GM21529 (cell line): Measurements from ENCODE around the gene SMARCAD1.

Experiments
- ATAC-seq: cut with Tn5 transposase; IDR thresholded peaks from one replicate; pipeline ENCODE4 v1.9.1; 2021; ENCODE audit not compliant: unreplicated experiment

SMARCAD1 gene

GRCh38 chr4:94228493-94229216 lies 21.0 kb downstream of the SMARCAD1 start:
- no peak for ATAC-seq

GRCh38 chr4:94232519-94232918 lies 24.9 kb downstream of the SMARCAD1 start:
- ATAC-seq = no peak

GRCh38 chr4:94235825-94236224 lies 28.2 kb downstream of the SMARCAD1 start:
- no peak for ATAC-seq

GRCh38 chr4:94237271-94237670 lies 29.6 kb downstream of the SMARCAD1 start:
- no peak for ATAC-seq

- ATAC-seq = no peak
Measured at GRCh38 chr4:94238160-94238559, 30.5 kb downstream of the SMARCAD1 start.

- no peak for ATAC-seq
Measured at GRCh38 chr4:94240384-94240783, 32.7 kb downstream of the SMARCAD1 start.

DNA sequence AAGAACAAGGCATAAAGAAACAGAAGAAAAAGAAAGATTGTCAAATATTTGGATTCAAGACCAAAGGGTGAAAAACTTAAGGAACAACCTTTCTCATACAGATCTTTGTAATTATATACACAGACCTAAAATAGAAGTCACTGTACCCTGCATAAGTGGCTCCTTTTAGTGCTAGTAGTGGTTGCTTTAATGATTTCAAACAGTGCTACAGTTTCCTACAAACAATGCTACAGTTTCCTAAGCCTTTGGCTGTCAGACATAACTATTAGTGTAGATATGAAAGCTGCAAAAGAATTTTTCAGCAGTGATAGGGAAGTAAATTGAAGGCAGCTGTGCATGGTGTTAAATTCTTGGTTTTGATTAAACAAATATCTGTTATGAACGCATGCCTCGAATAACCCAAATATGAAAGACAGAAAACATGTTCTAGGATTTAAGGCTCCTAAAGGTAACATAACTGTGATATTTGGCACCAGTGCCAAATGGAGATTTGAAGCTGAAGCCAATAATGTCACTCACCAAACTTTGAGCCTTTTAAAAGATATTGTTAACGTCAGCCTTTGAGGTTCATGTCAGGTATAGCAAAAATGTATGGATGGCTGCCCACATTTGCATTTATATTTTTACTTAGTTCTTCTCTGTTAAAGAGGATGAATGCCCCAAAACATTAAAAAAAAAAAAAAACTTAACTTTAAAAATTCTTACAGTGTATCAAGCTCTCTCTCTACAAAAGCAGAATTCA lies 36.6 kb downstream of the SMARCAD1 start:
- ATAC-seq = peak; percentile 54

GRCh38 chr4:94244829-94245185 lies 37.1 kb downstream of the SMARCAD1 start:
- peak; percentile 9 for ATAC-seq

DNA sequence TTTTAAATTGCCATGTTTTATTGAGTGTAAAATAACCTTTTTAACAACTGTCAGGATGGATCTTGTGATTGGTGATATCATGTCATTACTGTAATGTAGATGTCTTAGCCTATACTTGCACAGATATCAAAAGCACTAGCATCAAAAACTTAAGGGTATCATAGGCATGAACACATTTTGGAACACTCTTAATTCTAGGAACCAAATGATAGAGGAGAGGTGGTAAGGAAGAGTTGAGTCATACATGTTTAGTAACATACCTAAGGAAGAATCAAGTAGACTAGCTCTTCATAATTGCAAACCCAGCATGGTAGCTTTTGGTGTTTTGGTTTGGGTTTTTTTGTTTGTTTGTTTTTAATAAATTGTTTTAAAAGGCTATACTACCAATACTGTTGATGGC lies 43.4 kb downstream of the SMARCAD1 start:
- no peak for ATAC-seq

DNA sequence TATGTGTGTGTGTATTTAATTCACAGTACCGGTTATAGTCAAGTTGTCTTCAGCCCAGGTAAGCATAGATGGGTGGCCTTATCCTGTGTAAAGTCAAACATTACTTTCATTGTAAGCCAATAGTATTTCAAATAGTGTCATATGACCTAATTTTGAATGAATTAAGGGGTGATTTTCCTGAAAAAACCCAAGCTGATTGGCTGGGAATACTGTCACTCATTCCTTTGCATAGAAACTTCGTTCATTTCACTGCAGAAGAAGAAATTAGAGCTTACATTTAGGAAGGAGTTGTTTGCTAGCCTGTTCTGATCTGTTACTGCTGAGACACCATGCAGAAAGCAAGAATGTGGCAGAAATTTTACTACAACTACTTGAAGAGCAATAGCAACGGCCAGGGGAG lies 45.4 kb downstream of the SMARCAD1 start:
- ATAC-seq = no peak

DNA sequence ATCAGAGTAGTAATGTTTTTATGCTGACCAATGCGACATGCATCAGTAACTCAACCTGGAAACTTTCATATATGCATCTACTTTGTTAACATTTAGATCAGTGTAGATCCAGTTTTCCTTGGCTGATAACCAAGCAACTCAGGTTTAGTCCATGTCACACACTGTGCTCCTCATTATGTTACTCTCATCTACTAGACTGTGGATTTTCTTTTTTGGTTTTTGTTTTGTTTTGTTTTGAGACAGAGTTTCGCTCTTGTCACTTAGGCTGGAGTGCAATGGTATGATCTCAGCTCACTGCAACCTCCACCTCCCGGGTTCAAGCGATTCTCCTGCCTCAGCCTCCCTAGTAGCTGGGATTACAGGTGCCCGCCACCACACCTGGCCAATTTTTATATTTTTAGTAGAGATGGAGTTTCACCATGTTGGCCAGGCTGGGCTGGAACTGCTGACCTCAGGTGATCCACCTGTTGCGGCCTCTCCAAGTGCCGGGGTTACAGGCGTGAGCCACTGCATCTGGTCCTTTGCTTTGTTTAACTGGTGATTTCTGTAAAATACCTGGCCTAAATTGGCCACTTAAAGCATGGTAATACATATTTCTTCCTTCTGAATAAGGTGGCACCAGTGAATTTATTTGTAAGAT lies 48.6 kb downstream of the SMARCAD1 start:
- ATAC-seq = no peak

- no peak for ATAC-seq
Measured at GRCh38 chr4:94256828-94257227, 49.2 kb downstream of the SMARCAD1 start.

DNA sequence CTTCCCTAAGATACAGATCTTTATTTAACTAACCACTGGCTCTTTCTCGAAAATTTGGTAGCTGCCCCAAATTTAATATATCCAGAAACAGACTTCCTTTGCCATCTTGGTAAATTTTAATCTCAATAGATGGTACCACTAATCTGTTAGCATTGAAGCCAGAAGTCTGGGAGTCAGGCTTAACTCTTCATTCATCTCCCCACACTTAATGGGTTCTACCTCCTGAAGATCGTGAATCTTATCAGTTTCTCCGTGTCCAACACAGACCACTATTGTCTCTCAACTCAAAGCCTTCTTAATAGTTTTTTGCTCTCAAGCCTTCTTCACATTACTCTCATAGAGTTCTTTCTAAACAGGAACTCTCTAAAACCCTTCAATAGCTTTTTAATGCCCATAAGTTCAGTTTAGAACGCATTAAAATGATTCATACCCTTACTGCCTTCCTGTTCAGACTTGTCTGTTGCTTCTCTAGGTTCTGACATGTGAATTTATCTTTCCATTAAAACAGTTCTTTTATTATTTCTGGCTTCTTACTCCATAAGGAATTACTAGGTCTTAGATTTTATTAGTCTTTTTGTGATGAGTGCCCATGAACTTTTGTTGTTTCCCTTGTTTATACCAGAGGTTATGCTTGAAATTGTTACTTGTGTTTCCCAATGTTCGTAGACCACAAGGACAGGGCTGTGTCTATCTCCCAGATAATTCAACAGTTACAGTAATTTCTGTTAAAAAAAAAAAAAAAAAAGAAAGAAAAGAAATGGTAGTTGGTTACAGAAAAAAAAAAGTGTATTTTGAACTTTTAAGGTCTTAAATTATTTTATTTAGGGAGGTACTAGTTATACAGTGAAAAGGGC lies 54.7 kb downstream of the SMARCAD1 start:
- ATAC-seq = no peak

DNA sequence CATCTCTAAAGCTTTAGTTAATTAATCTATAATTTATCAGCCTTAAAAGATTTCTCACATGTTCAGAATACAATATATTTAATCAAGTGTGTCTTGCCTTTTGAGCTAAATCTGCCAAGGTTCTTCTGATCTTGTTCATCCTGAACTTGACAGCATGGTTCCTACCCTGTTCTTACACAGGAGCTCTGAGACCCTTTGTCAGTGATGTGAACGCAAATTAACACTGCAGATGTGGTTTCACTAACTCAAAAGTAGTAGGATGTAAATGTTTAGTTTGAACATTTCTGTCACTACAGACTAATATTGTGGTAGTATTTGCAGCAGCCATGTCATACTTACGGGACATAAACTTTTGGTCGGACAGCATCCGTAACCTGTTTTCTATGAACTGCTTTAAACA lies 59.4 kb downstream of the SMARCAD1 start:
- ATAC-seq = no peak

DNA sequence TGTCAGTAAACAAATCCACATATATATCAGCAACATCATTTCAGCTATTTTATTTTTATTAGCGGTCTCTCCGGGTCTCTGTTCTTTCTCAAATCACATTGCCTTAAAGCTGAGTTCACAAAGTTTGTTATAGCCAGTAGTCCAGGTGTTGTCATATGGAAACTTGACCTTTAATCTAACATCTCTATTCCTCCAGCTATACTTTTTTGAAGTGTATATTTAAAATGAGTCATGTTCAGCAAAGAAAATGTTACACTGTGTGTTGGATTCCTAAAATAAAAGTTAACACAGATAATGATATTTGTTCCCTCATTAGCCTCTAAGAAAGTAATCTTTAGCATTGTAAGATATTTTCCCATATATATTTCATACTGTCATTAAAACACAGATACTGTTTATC lies 63.6 kb downstream of the SMARCAD1 start:
- ATAC-seq = no peak

GRCh38 chr4:94274912-94275311 lies 67.2 kb downstream of the SMARCAD1 start:
- no peak for ATAC-seq

DNA sequence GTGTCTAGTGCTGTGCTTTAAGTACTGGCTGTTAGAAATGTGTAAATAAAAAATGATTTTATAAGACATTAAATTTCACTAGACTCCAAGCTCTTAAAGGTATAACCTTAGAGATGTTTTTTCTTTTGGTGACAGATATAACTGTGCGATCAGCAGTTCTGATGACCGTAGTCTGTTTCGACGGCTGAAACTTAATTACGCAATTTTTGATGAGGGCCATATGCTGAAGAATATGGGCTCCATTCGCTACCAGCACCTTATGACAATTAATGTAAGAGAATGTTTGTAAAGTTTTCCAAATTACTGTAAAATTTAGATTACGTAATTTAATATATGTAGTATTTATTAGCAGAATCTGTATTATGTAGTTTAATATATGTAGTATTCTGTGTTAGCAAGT lies 68.5 kb downstream of the SMARCAD1 start:
- no peak for ATAC-seq

DNA sequence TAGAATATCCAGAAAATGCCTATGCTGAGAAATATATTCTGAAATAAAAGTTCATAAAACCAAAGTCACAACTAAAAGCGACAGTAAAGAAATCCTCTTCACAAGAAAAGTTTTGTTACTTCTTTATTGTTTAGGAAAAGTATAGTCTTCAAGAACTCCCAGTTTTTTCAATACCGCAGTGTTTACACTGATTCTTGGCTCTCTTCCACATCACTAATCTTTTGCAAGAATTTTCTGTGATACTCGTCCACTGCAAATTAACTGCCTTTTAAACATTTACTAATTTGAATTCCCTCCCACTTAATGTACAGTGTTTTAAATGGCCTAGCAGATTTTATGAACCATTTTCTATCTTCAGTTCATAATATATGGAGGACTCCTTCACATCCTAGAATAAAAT lies 69.9 kb downstream of the SMARCAD1 start:
- ATAC-seq = no peak

DNA sequence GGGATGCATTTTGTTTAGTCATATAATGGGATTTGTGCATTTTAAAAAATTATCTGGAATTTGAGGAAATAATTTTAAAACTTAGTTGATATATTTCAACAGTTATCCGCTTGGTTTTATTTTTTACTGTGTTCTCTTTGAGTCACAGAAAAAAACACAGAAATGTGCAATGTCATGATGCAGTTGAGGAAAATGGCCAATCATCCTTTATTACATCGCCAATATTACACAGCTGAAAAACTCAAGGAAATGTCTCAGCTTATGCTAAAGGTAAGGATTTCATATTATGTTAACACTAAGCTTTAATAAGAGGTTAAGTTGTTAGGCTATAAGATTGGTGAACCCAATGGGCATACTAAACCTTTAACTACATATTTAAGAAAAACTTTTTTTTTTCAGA lies 71.1 kb downstream of the SMARCAD1 start:
- no peak for ATAC-seq

DNA sequence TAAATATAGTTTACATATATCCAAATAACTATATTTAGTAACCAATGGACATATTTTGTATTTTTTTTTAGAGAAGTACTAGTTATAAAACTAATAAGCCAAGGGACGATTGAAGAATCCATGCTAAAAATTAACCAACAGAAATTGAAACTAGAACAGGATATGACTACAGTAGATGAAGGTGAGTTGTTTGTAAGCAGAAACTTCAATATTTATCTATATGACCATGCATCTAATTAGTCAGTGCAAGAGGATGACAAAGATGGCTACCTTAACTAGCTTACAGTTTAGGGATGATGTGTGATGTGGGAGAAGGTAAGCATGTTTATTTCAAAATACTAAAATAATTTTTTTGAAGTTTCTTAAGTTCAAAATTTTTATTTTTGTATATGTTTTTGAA lies 77.2 kb downstream of the SMARCAD1 start:
- ATAC-seq = peak; percentile 65

GRCh38 chr4:94285666-94286065 lies 78.0 kb downstream of the SMARCAD1 start:
- no peak for ATAC-seq
